Chondrocyte (in vitro differentiated cells): ENCODE measurements around the gene CCDC188. TPM values are rescaled to one million over a fixed set of nuclear protein-coding genes. Genes with fewer than 3 reads are reported as not detected.

Experiments
- DNase-seq: peaks from one replicate; pipeline ENCODE4 v3.0.0; 2021; ENCODE audit warnings: mixed read lengths, low spot score
- H3K27ac Mint-ChIP-seq: one replicate; pipeline ENCODE4 v1.8.0; 2021; ENCODE audit warnings: mild to moderate bottlenecking, moderate library complexity, mixed read lengths; ENCODE audit not compliant: unreplicated experiment
- H3K27me3 Mint-ChIP-seq: 2 replicates; pipeline ENCODE4 v1.8.0; 2021; ENCODE audit warnings: low read depth, mixed read lengths
- H3K36me3 Mint-ChIP-seq: 2 replicates; pipeline ENCODE4 v1.8.0; 2021; ENCODE audit warnings: low read depth, mixed read lengths
- H3K4me1 Mint-ChIP-seq: 2 replicates; pipeline ENCODE4 v1.8.0; 2021; ENCODE audit warnings: low read depth, mild to moderate bottlenecking, mixed read lengths
- H3K4me3 Mint-ChIP-seq: one replicate; pipeline ENCODE4 v1.8.0; 2021; ENCODE audit warnings: mild to moderate bottlenecking, moderate library complexity, mixed read lengths; ENCODE audit not compliant: unreplicated experiment
- H3K9me3 Mint-ChIP-seq: 2 replicates; pipeline ENCODE4 v1.8.0; 2021; ENCODE audit warnings: low read depth, mixed read lengths
- CTCF ChIP-seq: fragments of 200-600 bp; sonication (generic); IDR thresholded peaks from 2 replicates; pipeline ENCODE4 v1.5.0; 2021; ENCODE audit warnings: antibody characterized with exemption, mild to moderate bottlenecking, moderate library complexity
- total RNA-seq: library from RNA; stranded (reverse); gene quantifications from 3 replicates; pipeline ENCODE4 v1.2.1, GENCODE V29; 2021

Gene CCDC188
- total RNA-seq, 1 donor from 2014 or later: 5.3 TPM

- TF ChIP-seq CTCF: no peak
- peak overlapping the region; percentile 74 for H3K27ac Mint-ChIP-seq
- peak overlapping the region; percentile 82 for H3K4me3 Mint-ChIP-seq
- H3K36me3 Mint-ChIP-seq: peaks cover 19% of the 10 kb centered on the region
- DNase-seq: peak; percentile 82
- H3K27me3 Mint-ChIP-seq: no peaks in the 10 kb centered on the region
- no peaks in the 10 kb centered on the region for H3K9me3 Mint-ChIP-seq
- peaks cover 27% of the 10 kb centered on the region for H3K4me1 Mint-ChIP-seq
Observed at GRCh38 chr22:20117633-20118299, 33.1 kb downstream of the CCDC188 start.

DNA sequence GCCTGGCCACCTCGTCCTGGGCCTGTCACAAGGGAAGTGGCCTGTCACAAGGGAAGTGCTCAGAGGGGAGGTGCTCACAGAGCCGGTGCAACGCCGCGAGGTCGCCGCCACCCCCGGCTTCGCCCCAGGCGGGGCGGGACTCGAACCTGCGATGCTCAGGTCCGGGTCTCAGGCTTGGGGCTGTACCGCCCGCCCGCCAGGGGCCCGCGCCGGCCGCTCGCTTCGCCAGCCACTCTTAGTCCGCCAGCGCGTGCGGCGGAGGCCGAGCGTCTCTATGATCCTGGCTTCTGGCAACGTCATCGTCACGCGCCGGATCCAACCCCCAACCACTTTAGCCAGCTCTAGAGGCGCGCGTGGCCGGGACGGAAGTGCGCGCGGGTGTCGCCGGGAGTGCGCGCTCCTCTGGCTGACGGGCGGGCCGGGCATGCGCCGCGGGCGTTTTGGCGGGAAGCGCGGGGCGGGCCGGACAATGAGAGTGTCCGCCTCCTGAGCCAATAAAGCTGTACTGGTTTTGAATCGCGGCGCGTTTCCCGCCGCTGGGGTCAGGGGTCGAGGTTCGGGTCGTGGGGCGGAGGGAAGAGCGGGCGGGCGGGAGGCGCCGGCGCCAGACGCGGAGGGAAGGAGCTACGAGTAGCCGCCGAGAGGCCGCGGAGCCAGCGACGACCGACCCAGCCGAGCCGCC, 33.8 kb downstream of the CCDC188 start, which contains the start of gene TRMT2A:
Gene TRMT2A, minus strand, starts transcription at position 276 of the 682 bp plus-strand sequence. CDS start 320 bp downstream, outside the sequence.
- peak; percentile 60 for TF ChIP-seq CTCF
- DNase-seq: peak; percentile 99
- peaks cover 27% of the 10 kb centered on the region for H3K4me1 Mint-ChIP-seq
- peaks cover 16% of the 10 kb centered on the region for H3K36me3 Mint-ChIP-seq
- no peaks in the 10 kb centered on the region for H3K9me3 Mint-ChIP-seq
- peak within 1 kb of the TSS; percentile 86 for H3K4me3 Mint-ChIP-seq
- peak within 1 kb of the TSS; percentile 96 for H3K27ac Mint-ChIP-seq
- H3K27me3 Mint-ChIP-seq: no peaks in the 10 kb centered on the region

DNA sequence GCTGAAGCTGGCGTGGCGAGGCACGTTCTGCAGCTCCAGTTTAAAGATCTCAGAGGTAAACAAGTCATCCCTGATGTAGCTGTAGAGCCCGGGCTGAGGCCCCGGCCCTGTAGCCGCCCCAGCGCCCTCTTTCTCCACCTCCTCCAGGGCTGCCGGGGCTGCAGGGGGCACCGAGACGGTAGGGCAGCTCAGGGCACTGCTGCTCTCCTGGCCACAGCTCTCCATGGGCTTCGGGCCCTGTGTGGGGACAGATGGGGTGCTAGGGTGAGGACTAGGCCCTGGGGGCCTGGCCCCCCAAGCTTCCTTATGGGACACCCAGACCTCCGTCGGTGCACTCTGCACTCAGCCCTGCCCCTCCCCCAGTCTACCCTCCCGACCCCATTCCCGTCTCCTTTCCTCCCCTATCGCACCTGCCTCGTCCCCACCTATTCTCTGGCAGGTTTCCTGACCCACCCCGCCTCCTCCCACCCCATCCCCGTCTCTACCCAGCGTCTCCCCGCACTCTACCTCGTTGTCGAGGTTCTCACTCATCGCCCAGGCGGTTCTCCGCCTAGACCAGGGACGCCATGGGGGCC, 34.4 kb downstream of the CCDC188 start:
- Mint-ChIP-seq H3K36me3 (peaks cover 16% of the 10 kb centered on the region), H3K9me3 (no peaks in the 10 kb centered on the region), H3K27me3 (no peaks in the 10 kb centered on the region), H3K4me3 (peak overlapping the region; percentile 86), H3K4me1 (peaks cover 30% of the 10 kb centered on the region), H3K27ac (peak overlapping the region; percentile 96)
- no peak for TF ChIP-seq CTCF
- peak; percentile 88 for DNase-seq

DNA sequence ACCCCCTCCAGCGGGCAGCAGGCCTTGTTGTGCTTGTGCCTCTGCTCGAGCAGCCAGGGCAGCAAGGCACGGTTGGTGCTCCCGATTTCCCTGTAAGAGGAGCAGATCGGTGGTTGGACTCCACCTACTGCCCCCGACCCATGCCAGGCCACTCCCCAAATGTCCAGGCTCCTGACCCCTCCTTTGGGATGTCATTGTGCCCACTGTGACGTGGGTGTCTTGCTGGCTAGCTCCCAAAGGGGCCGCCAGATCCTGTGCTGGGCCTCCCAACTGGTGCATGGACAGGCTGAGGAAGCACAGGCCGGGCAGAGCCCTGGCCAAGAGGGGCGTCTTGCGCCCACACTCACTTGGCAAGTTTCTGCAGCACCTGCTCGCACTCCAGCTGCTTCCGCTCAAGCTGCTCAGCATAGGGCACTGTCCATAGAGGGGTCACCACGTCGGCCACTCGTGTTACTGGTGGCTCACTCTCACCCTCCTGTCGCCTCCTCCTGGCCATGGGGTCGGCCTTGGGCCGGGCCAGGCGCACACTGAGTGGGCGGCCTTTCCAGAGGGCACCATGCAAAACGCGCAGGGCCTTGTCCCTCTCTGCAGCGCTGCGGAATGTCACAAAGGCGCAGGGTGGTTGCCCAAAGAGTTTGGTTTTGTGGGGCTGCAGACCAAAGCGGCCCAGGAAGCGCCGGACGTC, 35.0 kb downstream of the CCDC188 start, which contains the start of gene RANBP1:
Gene RANBP1, plus strand, starts transcription at position 414 of the 685 bp plus-strand sequence. Its CDS starts 81 bp downstream, at position 495.
- H3K36me3 Mint-ChIP-seq: peaks cover 16% of the 10 kb centered on the region
- peak within 1 kb of the TSS; percentile 86 for H3K4me3 Mint-ChIP-seq
- H3K4me1 Mint-ChIP-seq: peaks cover 30% of the 10 kb centered on the region
- H3K27ac Mint-ChIP-seq: peak within 1 kb of the TSS; percentile 96
- no peak for TF ChIP-seq CTCF
- H3K9me3 Mint-ChIP-seq: no peaks in the 10 kb centered on the region
- H3K27me3 Mint-ChIP-seq: no peaks in the 10 kb centered on the region
- DNase-seq: peak; percentile 82
